ENCODE measurements around the gene ZDHHC6. TPM values are rescaled to one million over a fixed set of nuclear protein-coding genes. Genes with fewer than 3 reads are reported as not detected.

Gene ZDHHC6
- total and polyA plus RNA-seq, 2 of the 8 experiments (the other 6 are each of a cell fraction or from before 2014, with no cell fraction given), result 13.6 to 27.4 TPM

DNA sequence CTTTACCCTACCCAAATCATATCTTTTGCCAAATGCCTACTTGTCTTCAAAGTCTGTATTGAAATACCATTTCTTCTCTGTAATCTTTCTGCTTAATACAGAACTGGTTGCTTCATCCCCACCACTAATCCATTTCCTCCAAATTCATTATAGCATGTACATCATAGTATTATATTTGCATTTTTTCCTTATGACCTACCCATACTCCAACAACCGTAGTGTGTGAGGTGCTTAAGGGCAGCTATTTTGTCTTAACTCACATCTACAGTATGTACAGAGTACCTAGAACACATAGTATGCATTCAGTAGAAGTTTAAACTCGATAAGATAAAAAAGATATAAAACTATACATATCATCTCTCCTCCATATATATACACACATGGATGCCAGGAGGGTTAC is 49.1 kb downstream of the ZDHHC6 start:
- Histone ChIP-seq H3K4me1 (replicated peaks in 1 of 4; ENCODE audit: control insufficient read depth in 3 of 4, insufficient read depth in 4 of 4, low read length in 3 of 4) (no peaks in the 10 kb centered on the region), H3K14ac (ENCODE audit: insufficient read length) (no peak overlapping the region), H2BK20ac (ENCODE audit: low read length) (no peak overlapping the region), H3K36me3 (ENCODE audit: control insufficient read depth in 2 of 4, insufficient read depth in 4 of 4, low read length in 3 of 4) (no peaks in the 10 kb centered on the region), H3K27ac (ENCODE audit: low read depth, low read length) (no peak overlapping the region), H4K8ac (ENCODE audit: extremely low read depth, insufficient read depth, low read length) (no peak overlapping the region), H3K23ac (ENCODE audit: insufficient read length) (no peak overlapping the region), H3K9me3 (ENCODE audit: insufficient read depth in 2 of 2, low read depth in 1 of 2, low read length in 1 of 2) (no peaks in the 10 kb centered on the region), H2BK12ac (ENCODE audit: low read depth, low read length) (no peak overlapping the region), H3K27me3 (replicated peaks in 1 of 4; ENCODE audit: control insufficient read depth in 3 of 4, extremely low read depth in 1 of 4, insufficient read depth in 3 of 4, low read length in 3 of 4) (peaks cover 0 to 1% (median 0%) of the 10 kb centered on the region in 4 experiments; a peak in 1 of 7 replicates), H3K18ac (ENCODE audit: extremely low read depth, low read length) (no peak overlapping the region), H3K9ac (replicated peaks in 1 of 4; ENCODE audit: extremely low read depth in 1 of 4, low read depth in 3 of 4, low read length in 3 of 4) (no peak overlapping the region), H3K23me2 (ENCODE audit: low read depth, low read length) (no peaks in the 10 kb centered on the region; the same call in 1 of the 2 replicates), H3K79me1 (ENCODE audit: low read depth, low read length) (no peaks in the 10 kb centered on the region), H4K20me1 (replicated peaks in 1 of 2; ENCODE audit: control insufficient read depth in 1 of 2, insufficient read depth in 2 of 2, low read length in 2 of 2) (no peaks in the 10 kb centered on the region), H2AFZ (ENCODE audit: low read length) (no peak overlapping the region), H3K4me2 (ENCODE audit: insufficient read depth in 1 of 2, low read depth in 2 of 2, low read length in 2 of 2) (no peak overlapping the region), H2AK5ac (ENCODE audit: low read depth, low read length) (no peak overlapping the region), H2BK120ac (replicated peaks; ENCODE audit: low read depth, low read length) (no peak overlapping the region), H3K79me2 (ENCODE audit: control insufficient read depth in 1 of 2, insufficient read depth in 2 of 2, low read length in 2 of 2) (no peaks in the 10 kb centered on the region), H3K4ac (replicated peaks; ENCODE audit: insufficient read length, low read depth, low read length) (no peak overlapping the region), H4K5ac (ENCODE audit: insufficient read length, low read depth, low read length) (no peak overlapping the region), H3K4me3 (ENCODE audit: extremely low read depth in 1 of 4, insufficient read depth in 2 of 4, low read depth in 3 of 4, low read length in 4 of 4) (no peak overlapping the region), H2BK15ac (ENCODE audit: low read length) (no peak overlapping the region), H3K56ac (replicated peaks; ENCODE audit: insufficient read length, low read depth, low read length) (no peak overlapping the region), H4K91ac (replicated peaks; ENCODE audit: insufficient read length, low read length) (no peak overlapping the region), H2BK5ac (ENCODE audit: low read depth, low read length) (no peak overlapping the region)
- FAIRE-seq, result no peak
- ChIA-PET CTCF (ENCODE audit: partially characterized antibody) (interaction anchor here (1.0 to 1.1 kb wide), 2 partner anchors 12 to 20 kb away, joined by 3 read pairs; no protein-coding TSS in a partner anchor), POLR2A (ENCODE audit: partially characterized antibody) (no interaction called here)
- DNase-seq (ENCODE audit: low read depth in 1 of 2, low spot score in 2 of 2), result no peak
- 87% methylated on average over 2 of the region's 2 CpGs; no CpG with 5 or more reads in 1 of the 2 experiments for WGBS, 2 experiments (ENCODE audit: extremely low coverage in 1 of 2, insufficient coverage in 1 of 2, insufficient read length in 1 of 2, insufficient replicate concordance in 2 of 2, low coverage in 1 of 2, low lambda C conversion rate in 2 of 2, missing lambda C conversion rate in 1 of 2)
- TF ChIP-seq ASH2L (IDR thresholded peaks at IDR 0.05; ENCODE audit: low read length) (no peak), RBBP5 (IDR thresholded peaks at IDR 0.05; ENCODE audit: borderline replicate concordance, low read depth, low read length) (no peak), RXRA (IDR thresholded peaks at IDR 0.05; ENCODE audit: insufficient read depth, low read depth, low read length) (no peak), SUZ12 (IDR thresholded peaks at IDR 0.05; ENCODE audit: low read length) (no peak), RAD21 (IDR thresholded peaks at IDR 0.05 in 1 of 2, conservative IDR thresholded peaks at IDR 0.05 in 1 of 2; ENCODE audit: low read depth in 2 of 2, low read length in 2 of 2) (no peak)

All from H1 (cell line).